Muscle of back (tissue), 11 donors: ENCODE results near the gene FBN2. TPM values are rescaled to one million over a fixed set of nuclear protein-coding genes. Genes with fewer than 3 reads are reported as not detected.
A peak's percentile ranks its signal among the peaks of the same experiment; 100 is the strongest.

ENCODE experiments used
- DNase-seq, 3 donors: peaks; one replicate each; pipeline versions ENCODE4 v3.0.0 to v3.0.0-alpha.2; 2013
- polyA plus RNA-seq, 10 donors: library from polyadenylated mRNA; unstranded; fragments of 120-200 nt; gene quantifications; one replicate each; pipeline ENCODE4 v1.2.1, GENCODE V29; 2013; ENCODE audit not compliant: insufficient read length in 10 of 10

The FBN2 gene
- polyA plus RNA-seq, 10 donors = 46.4 to 149 (median 79.6) TPM

GRCh38 chr5:128212191-128212806 is 325.7 kb downstream of the FBN2 start:
- peak; percentile 30 to 65 (median 50) for DNase-seq

GRCh38 chr5:128208436-128208835 is 329.6 kb downstream of the FBN2 start:
- DNase-seq = no peak
